ENCODE results near the gene TLCD2. TPM values are rescaled to one million over a fixed set of nuclear protein-coding genes. Genes with fewer than 3 reads are reported as not detected.

Gene TLCD2
- total RNA-seq, 2 experiments from 2014 or later = 0.07 to 0.09 TPM

- H3K4me3 Mint-ChIP-seq = no peak overlapping the region
Measured at GRCh38 chr17:1754430-1755112, 44.4 kb upstream of the TLCD2 start.

DNA sequence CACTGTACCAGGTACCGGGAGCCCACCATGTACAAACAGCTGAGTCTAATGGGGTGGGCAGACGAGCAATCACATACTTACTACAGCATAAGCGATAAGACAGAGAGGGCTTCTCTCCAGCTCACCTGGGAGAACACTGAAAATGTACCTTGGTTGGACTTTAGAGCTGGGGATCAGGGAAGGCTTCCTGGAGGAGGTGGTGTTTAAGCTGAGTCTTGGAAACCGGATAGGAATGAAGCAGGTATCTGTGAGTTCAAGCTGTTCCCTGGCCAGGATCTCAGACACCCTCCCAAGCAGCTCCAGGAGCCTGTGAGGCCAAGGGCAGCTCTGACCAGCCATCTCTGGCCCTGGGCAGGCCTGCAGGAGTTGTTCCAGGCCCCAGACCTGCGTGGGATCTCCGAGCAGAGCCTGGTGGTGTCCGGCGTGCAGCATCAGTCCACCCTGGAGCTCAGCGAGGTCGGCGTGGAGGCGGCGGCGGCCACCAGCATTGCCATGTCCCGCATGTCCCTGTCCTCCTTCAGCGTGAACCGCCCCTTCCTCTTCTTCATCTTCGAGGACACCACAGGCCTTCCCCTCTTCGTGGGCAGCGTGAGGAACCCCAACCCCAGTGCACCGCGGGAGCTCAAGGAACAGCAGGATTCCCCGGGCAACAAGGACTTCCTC lies 43.7 kb upstream of the TLCD2 start:
- Mint-ChIP-seq H3K27ac (no peak overlapping the region), H3K4me1 (ENCODE audit: low read depth) (peaks cover 4% of the 10 kb centered on the region), H3K4me3 (no peak overlapping the region), H3K27me3 (no peaks in the 10 kb centered on the region), H3K9me3 (no peaks in the 10 kb centered on the region), H3K36me3 (ENCODE audit: low read depth) (no peaks in the 10 kb centered on the region)
- DNase-seq (no peak), ATAC-seq (no peak)
- ChIA-PET CTCF (interaction anchor here (1.0 to 1.1 kb wide), 2 partner anchors 40 to 84 kb away, joined by 3 read pairs; no protein-coding TSS in a partner anchor), POLR2A (no interaction called here)
- intact Hi-C loops (cut with micrococcal nuclease) = no loop called here
- TF ChIP-seq, protein P1, sequence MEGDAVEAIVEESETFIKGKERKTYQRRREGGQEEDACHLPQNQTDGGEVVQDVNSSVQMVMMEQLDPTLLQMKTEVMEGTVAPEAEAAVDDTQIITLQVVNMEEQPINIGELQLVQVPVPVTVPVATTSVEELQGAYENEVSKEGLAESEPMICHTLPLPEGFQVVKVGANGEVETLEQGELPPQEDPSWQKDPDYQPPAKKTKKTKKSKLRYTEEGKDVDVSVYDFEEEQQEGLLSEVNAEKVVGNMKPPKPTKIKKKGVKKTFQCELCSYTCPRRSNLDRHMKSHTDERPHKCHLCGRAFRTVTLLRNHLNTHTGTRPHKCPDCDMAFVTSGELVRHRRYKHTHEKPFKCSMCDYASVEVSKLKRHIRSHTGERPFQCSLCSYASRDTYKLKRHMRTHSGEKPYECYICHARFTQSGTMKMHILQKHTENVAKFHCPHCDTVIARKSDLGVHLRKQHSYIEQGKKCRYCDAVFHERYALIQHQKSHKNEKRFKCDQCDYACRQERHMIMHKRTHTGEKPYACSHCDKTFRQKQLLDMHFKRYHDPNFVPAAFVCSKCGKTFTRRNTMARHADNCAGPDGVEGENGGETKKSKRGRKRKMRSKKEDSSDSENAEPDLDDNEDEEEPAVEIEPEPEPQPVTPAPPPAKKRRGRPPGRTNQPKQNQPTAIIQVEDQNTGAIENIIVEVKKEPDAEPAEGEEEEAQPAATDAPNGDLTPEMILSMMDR (IDR thresholded peaks at IDR 0.05) = no peak

More at GRCh38 chr17:1754430-1755112, 44.4 kb upstream of the TLCD2 start:
- Mint-ChIP-seq H3K4me1 (ENCODE audit: low read depth) (peaks cover 4% of the 10 kb centered on the region), H3K9me3 (no peaks in the 10 kb centered on the region), H3K27ac (no peak overlapping the region), H3K36me3 (ENCODE audit: low read depth) (no peaks in the 10 kb centered on the region), H3K27me3 (no peaks in the 10 kb centered on the region)
- no peak for ATAC-seq
- ChIA-PET POLR2A (interaction anchor here (1.0 kb wide), 1 partner anchor 75 kb away, joined by 3 read pairs; no protein-coding TSS in a partner anchor), CTCF (interaction anchor here (1.1 kb wide), 1 partner anchor 85 kb away, joined by 3 read pairs; no protein-coding TSS in a partner anchor)
- DNase-seq = no peak
- intact Hi-C loops (cut with micrococcal nuclease) = no loop called here
- TF ChIP-seq, protein P1 (IDR thresholded peaks at IDR 0.05) = no peak

- H3K27me3 Mint-ChIP-seq = no peaks in the 10 kb centered on the region
- no peaks in the 10 kb centered on the region for H3K9me3 Mint-ChIP-seq
- H3K36me3 Mint-ChIP-seq (ENCODE audit: low read depth) = no peaks in the 10 kb centered on the region
- CTCF ChIA-PET = interaction anchor here (1.0 to 1.5 kb wide), 2 partner anchors 15 to 39 kb away, joined by 3 read pairs; no protein-coding TSS in a partner anchor
- DNase-seq (peak; percentile 14), ATAC-seq (no peak)
- H3K27ac Mint-ChIP-seq = no peak overlapping the region
- TF ChIP-seq, protein P1 (IDR thresholded peaks at IDR 0.05) = no peak
- POLR2A ChIA-PET = interaction anchor here (0.6 kb wide), 1 partner anchor 145 kb away, joined by 5 read pairs; no protein-coding TSS in a partner anchor
- intact Hi-C loops (cut with micrococcal nuclease) = no loop called here
- H3K4me1 Mint-ChIP-seq (ENCODE audit: low read depth) = peaks cover 4% of the 10 kb centered on the region
- H3K4me3 Mint-ChIP-seq = no peak overlapping the region
Measured at GRCh38 chr17:1752425-1753262, 42.5 kb upstream of the TLCD2 start.

GRCh38 chr17:1750628-1751027 lies 40.5 kb upstream of the TLCD2 start:
- no peak for DNase-seq
- Mint-ChIP-seq H3K4me1 (ENCODE audit: low read depth) (peaks cover 4% of the 10 kb centered on the region), H3K36me3 (ENCODE audit: low read depth) (no peaks in the 10 kb centered on the region), H3K9me3 (no peaks in the 10 kb centered on the region), H3K27me3 (no peaks in the 10 kb centered on the region), H3K27ac (no peak overlapping the region), H3K4me3 (no peak overlapping the region)
- TF ChIP-seq, protein P1 (IDR thresholded peaks at IDR 0.05) = no peak
- ChIA-PET POLR2A (no interaction called here), CTCF (no interaction called here)
- intact Hi-C loops (cut with micrococcal nuclease) = no loop called here
- no peak for ATAC-seq

Measured in activated CD8-positive, alpha-beta T cell treated with anti-CD3 and anti-CD28 coated beads for 36 hours (primary cell).